ENCODE results near the gene LIMK1. TPM values are rescaled to one million over a fixed set of nuclear protein-coding genes. Genes with fewer than 3 reads are reported as not detected.
A peak's percentile ranks its signal among the peaks of the same experiment; 100 is the strongest.

LIMK1 gene
- total and polyA plus RNA-seq, 12 donors: 5.0 to 17.3 (median 9.6) TPM

DNA sequence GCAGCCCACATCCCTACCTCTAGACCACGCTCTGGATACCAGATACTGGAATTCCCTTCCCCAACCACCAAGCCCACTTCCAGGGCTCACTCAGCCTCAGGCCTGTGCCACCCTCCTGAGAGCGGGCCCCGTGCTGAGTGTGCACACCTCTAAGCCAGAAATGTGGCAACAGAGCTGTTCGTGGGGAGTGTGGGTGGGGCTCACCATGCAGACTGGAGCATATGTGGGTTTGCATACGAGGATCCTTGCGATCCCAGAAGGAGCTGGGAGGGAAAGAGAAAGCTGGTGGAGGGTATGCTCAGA lies 13.0 kb upstream of the LIMK1 start:
- intact Hi-C loops (cut with DNase I): loop anchor here in 1 of 10 donors (10.0 kb wide), 1 partner anchor 84 kb away; no protein-coding TSS in a partner anchor
- no peaks in the 10 kb centered on the region for H3K4me1 ChIP-seq
- TF ChIP-seq, protein P1, sequence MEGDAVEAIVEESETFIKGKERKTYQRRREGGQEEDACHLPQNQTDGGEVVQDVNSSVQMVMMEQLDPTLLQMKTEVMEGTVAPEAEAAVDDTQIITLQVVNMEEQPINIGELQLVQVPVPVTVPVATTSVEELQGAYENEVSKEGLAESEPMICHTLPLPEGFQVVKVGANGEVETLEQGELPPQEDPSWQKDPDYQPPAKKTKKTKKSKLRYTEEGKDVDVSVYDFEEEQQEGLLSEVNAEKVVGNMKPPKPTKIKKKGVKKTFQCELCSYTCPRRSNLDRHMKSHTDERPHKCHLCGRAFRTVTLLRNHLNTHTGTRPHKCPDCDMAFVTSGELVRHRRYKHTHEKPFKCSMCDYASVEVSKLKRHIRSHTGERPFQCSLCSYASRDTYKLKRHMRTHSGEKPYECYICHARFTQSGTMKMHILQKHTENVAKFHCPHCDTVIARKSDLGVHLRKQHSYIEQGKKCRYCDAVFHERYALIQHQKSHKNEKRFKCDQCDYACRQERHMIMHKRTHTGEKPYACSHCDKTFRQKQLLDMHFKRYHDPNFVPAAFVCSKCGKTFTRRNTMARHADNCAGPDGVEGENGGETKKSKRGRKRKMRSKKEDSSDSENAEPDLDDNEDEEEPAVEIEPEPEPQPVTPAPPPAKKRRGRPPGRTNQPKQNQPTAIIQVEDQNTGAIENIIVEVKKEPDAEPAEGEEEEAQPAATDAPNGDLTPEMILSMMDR (IDR thresholded peaks at IDR 0.05): no peak
- ATAC-seq (peak in 1 of 8 donors; percentile 6), DNase-seq (no peak)
- H3K27ac ChIP-seq: no peak overlapping the region
- peaks cover 0 to 14% (median 0%) of the 10 kb centered on the region in 9 donors for H3K36me3 ChIP-seq
- H3K4me3 ChIP-seq: no peak overlapping the region
- WGBS, 2 donors: 71 to 78% methylated on average over 6 of the region's 6 CpGs
- no peaks in the 10 kb centered on the region for H3K9me3 ChIP-seq
- H3K27me3 ChIP-seq: no peaks in the 10 kb centered on the region

DNA sequence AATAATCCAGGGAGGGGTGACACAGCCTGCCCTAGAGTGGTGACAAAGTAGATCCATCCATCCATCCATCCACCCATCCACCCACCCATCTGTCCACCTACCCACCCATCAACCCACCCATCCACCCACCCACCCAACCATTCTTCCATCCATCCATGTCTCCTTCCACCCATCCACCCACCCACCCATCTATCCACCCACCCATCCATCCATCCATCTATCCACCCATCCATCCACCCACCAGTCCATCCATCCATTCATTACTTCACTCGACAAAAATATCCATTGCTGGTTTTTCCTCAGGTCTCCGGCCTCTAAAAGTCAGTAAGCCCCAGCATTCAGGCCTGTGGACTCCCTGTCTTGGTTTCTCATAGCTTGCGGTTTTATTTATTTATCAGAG lies 12.5 kb upstream of the LIMK1 start:
- 91 to 96% methylated on average over 3 of the region's 3 CpGs for WGBS, 2 donors
- no peak for DNase-seq

DNA sequence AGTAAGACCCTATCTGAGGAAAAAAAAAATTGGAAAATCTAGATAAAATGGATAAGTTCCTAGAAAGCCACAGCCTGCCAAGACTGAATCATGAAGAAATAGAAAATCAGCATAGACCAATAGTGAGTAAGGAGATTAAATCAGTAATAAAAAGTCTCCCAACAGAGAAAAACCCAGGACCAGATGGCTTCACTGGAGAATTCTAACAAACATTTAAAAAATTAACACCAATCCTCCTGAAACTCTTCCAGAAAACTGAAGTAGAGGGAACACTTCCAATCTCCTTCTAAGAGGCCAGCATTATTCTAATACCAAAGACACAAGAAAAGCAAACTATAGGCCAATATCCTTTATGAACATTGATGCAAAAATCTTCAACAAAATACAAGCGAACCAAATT lies 8.8 kb upstream of the LIMK1 start:
- H3K27me3 ChIP-seq: no peaks in the 10 kb centered on the region
- H3K4me1 ChIP-seq: peaks cover 0 to 5% (median 0%) of the 10 kb centered on the region in 9 donors
- H3K4me3 ChIP-seq: no peak overlapping the region
- no peak overlapping the region for H3K27ac ChIP-seq
- intact Hi-C loops (cut with DNase I): loop anchor here in 2 of 10 donors (5.0 to 10.0 kb wide), 2 partner anchors 80 to 328 kb away; no protein-coding TSS in a partner anchor
- WGBS, 2 donors: 91 to 98% methylated on average over 1 of the region's 1 CpG
- no peaks in the 10 kb centered on the region for H3K36me3 ChIP-seq
- DNase-seq (no peak), ATAC-seq (no peak)
- TF ChIP-seq, protein P1 (IDR thresholded peaks at IDR 0.05): no peak
- no peaks in the 10 kb centered on the region for H3K9me3 ChIP-seq

More for the DNA sequence above, 12.5 kb upstream of the LIMK1 start:
- TF ChIP-seq, protein P1 (IDR thresholded peaks at IDR 0.05): no peak
- intact Hi-C loops (cut with DNase I): loop anchor here in 1 of 10 donors (10.0 kb wide), 1 partner anchor 84 kb away; no protein-coding TSS in a partner anchor
- no peak overlapping the region for H3K4me3 ChIP-seq
- H3K36me3 ChIP-seq: peaks cover 0 to 10% (median 0%) of the 10 kb centered on the region in 9 donors
- no peak for ATAC-seq
- no peaks in the 10 kb centered on the region for H3K9me3 ChIP-seq
- H3K27me3 ChIP-seq: no peaks in the 10 kb centered on the region
- H3K27ac ChIP-seq: no peak overlapping the region
- no peaks in the 10 kb centered on the region for H3K4me1 ChIP-seq

DNA sequence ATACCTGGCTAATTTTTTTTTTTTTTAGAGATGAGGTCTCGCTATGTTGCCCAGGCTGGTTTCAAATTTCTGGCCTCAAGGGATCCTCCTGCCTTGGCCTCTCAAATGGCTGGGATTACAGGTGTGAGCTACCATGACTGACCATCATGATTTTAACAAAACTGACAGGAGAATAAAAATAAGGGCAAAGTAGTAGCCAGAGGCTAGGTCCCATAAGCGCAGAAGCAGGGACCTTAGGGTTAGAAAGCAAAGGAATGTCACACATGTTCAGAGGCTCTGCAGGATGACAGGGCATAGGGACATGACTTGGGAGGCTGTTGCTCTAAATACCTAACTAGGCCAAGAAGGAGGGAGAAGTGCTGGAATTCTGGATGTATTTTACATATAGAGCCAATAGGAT lies 5.1 kb upstream of the LIMK1 start:
- Histone ChIP-seq H3K4me3 (no peak overlapping the region), H3K4me1 (peaks cover 0 to 9% (median 6%) of the 10 kb centered on the region in 9 donors), H3K27ac (no peak overlapping the region), H3K27me3 (no peaks in the 10 kb centered on the region), H3K9me3 (no peaks in the 10 kb centered on the region), H3K36me3 (no peaks in the 10 kb centered on the region)
- no peak for ATAC-seq
- 96% methylated on average over 2 of the region's 2 CpGs for WGBS, 2 donors
- intact Hi-C loops (cut with DNase I): loop anchor here in 2 of 10 donors (5.0 to 10.0 kb wide), 2 partner anchors 76 to 324 kb away; no protein-coding TSS in a partner anchor
- TF ChIP-seq, protein P1 (IDR thresholded peaks at IDR 0.05): no peak
- no peak for DNase-seq

Measured in heart right ventricle (tissue), 16 donors.